Measurements from ENCODE around the gene EXOSC2. TPM values are rescaled to one million over a fixed set of nuclear protein-coding genes. Genes with fewer than 3 reads are reported as not detected.

The EXOSC2 gene
- total RNA-seq, 1 donor from 2014 or later = 18.4 TPM

DNA sequence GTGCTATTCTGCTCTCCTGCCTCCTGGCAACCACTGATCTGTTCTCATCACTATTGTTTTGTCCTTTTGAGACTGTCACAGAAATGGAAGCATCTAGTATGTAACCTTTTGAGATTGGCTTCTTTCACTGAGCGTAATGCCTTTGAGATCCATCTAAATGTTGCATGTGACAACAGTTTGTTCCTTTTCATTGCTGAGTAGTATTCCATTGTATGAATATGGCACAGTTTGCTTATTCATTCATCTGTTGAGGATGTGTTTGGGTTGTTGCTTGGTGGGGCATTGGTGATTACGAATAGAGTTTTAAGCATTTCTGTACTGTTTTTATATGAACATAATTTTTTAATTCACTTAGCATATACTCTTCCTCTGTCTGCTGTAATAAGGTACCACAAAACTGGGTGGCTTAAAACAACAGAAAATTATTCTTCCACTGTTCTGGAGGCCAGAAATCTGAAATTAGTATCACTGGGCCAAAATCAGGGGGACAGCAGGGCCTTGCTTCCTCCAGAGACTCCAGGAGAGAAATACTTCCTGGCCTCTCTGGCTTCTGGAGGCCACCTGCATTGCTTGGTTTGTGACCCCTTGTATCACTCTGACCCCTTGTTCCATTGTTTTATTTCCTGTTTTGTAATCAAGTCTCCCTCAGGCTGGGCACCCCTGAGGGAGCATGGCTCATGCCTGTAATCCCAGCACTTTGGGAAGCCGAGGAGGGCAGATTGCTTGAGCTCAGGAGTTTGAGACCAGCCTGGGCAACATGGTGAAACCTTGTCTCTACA is 53.0 kb downstream of the EXOSC2 start:
- DNase-seq (no peak), ATAC-seq (no peak)
- TF ChIP-seq, protein P1, sequence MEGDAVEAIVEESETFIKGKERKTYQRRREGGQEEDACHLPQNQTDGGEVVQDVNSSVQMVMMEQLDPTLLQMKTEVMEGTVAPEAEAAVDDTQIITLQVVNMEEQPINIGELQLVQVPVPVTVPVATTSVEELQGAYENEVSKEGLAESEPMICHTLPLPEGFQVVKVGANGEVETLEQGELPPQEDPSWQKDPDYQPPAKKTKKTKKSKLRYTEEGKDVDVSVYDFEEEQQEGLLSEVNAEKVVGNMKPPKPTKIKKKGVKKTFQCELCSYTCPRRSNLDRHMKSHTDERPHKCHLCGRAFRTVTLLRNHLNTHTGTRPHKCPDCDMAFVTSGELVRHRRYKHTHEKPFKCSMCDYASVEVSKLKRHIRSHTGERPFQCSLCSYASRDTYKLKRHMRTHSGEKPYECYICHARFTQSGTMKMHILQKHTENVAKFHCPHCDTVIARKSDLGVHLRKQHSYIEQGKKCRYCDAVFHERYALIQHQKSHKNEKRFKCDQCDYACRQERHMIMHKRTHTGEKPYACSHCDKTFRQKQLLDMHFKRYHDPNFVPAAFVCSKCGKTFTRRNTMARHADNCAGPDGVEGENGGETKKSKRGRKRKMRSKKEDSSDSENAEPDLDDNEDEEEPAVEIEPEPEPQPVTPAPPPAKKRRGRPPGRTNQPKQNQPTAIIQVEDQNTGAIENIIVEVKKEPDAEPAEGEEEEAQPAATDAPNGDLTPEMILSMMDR (IDR thresholded peaks at IDR 0.05) = no peak
- Histone ChIP-seq H3K27me3 (ENCODE audit: low read depth) (no peaks in the 10 kb centered on the region), H3K4me3 (no peak overlapping the region), H3K36me3 (no peaks in the 10 kb centered on the region), H3K27ac (no peak overlapping the region), H3K4me1 (no peaks in the 10 kb centered on the region), H3K9me3 (no peaks in the 10 kb centered on the region)
- intact Hi-C loops (cut with DNase I) = no loop called here

DNA sequence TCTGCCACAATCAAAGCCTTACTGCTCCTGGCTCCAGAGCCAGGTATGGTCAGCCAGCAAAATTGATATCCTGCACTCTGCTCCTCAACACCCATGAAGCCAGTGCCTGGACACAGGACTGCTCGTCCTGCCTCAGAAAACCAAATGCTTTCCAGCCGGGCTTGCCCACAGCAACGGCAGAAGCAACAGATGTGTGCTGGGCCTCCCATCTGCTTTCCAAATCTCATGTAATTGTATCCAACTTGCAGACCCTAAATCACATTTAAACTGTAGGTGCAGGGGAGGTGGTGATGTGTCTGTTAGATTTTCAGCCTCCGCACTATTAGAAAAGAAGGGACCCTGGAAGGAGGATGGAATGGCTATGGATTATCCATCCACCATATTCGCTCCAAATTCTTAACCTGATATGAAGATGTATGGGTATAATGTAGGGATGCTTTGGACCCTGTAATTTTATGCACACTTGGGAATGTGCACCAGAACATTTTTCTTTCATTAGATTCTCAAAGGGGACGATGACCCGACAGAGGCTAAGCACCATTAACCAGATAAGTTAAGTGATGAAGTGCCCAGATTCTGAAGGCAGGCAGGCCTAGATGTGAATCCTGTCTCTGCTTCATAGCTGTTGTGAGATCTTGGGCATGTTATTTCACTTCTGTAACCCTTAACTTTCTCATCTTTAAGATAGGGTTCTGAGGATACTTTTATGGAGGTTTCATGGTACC is 58.2 kb downstream of the EXOSC2 start:
- Histone ChIP-seq H3K36me3 (no peaks in the 10 kb centered on the region), H3K27ac (no peak overlapping the region), H3K4me3 (no peak overlapping the region), H3K9me3 (no peaks in the 10 kb centered on the region), H3K4me1 (peaks cover 17% of the 10 kb centered on the region), H3K27me3 (ENCODE audit: low read depth) (no peaks in the 10 kb centered on the region)
- DNase-seq = no peak
- TF ChIP-seq, protein P1 (IDR thresholded peaks at IDR 0.05) = no peak
- ATAC-seq = no peak
- intact Hi-C loops (cut with DNase I) = no loop called here

Other genes with a start within 250 kb of the EXOSC2 start
- 75.2 TPM for gene ASS1, start 248.8 kb upstream of the EXOSC2 start, total RNA-seq
- gene FUBP3, start 114.2 kb upstream of the EXOSC2 start, total RNA-seq = 46.8 TPM
- not detected for gene PRDM12, start 29.2 kb upstream of the EXOSC2 start, total RNA-seq
- gene ABL1, start 141.5 kb downstream of the EXOSC2 start, total RNA-seq = 50.2 TPM
- not detected for gene QRFP, start 203.0 kb downstream of the EXOSC2 start, total RNA-seq
- gene FIBCD1, start 245.5 kb downstream of the EXOSC2 start, total RNA-seq = 1.3 TPM

Data from lower lobe of right lung (tissue), 2 donors.